HCT116 (cell line): ENCODE data around the gene NF1. TPM values are rescaled to one million over a fixed set of nuclear protein-coding genes. Genes with fewer than 3 reads are reported as not detected.

Experiments
- ATAC-seq: fragments of 200-7000 bp; cut with Tn5 transposase; 2 replicates; pipeline ENCODE4 v1.9.1; 2020; ENCODE audit warnings: mild to moderate bottlenecking, moderate library complexity
- BruUV-seq: library from RNA; stranded (reverse); fragments of 400-500 nt; replicated peaks from 2 replicates; lab custom pipeline; 2021; lab: Mats Ljungman, UMichigan
- CTCF ChIA-PET: fragments of 300-600 bp; sonication (Branson Sonifier 250); formaldehyde crosslinking; loops from one replicate; lab custom pipeline; 2021; ENCODE audit warnings: antibody characterized with exemption; lab: Charles Lee
- POLR2A ChIA-PET: fragments of 300-600, 350-600 bp; sonication (Branson Sonifier 250); formaldehyde crosslinking; loops from one replicate; lab custom pipeline; 2021; ENCODE audit warnings: antibody characterized with exemption; lab: Charles Lee
- RAD21 ChIA-PET, 2 experiments: fragments of 300-600 bp; sonication (Branson Sonifier 250); formaldehyde crosslinking; loops; one replicate each; lab custom pipeline; 2023; ENCODE audit warnings: low total read pairs in 2 of 2; ENCODE audit not compliant: uncharacterized antibody in 2 of 2, unreplicated experiment in 2 of 2, low non-redundant PET in 1 of 2; lab: Charles Lee
- DNase-seq: peaks from one replicate; pipeline ENCODE4 v3.0.0-alpha.2; 2010; ENCODE audit warnings: low read depth, low spot score
- H2AFZ ChIP-seq: fragments of 200-600 bp; shearing (Covaris generic), sonication (generic); 2 replicates; pipeline ENCODE4 v1.6.1; 2017; ENCODE audit warnings: low read depth, mixed run types, mixed read lengths, antibody characterized with exemption, low read length; ENCODE audit not compliant: poor library complexity, severe bottlenecking
- H3K27ac ChIP-seq: 2 replicates; pipeline ENCODE4 v1.5.1; 2012; ENCODE audit warnings: low read depth, low read length
- H3K27me3 ChIP-seq: fragments of 200-600 bp; sonication (generic); 2 replicates; pipeline ENCODE4 v1.6.1; 2016; ENCODE audit warnings: mixed run types, low read length, mixed read lengths; ENCODE audit not compliant: insufficient read depth
- H3K36me3 ChIP-seq, 2 experiments: fragments of 200-500 bp in 1 of 2; fragments of 200-600 bp in 1 of 2; sonication (Bioruptor generic) in 1 of 2; sonication (generic) in 1 of 2; 2 replicates each; pipeline versions ENCODE4 v1.5.1 to v1.6.1; 2014 to 2016; ENCODE audit warnings: low read length in 2 of 2, inconsistent platforms in 1 of 2, mixed read lengths in 1 of 2, mixed run types in 1 of 2; ENCODE audit not compliant: insufficient read depth in 2 of 2, control insufficient read depth in 1 of 2
- H3K4me1 ChIP-seq, 2 experiments: fragments of 200-600 bp in 1 of 2; sonication (generic) in 1 of 2; 2 replicates each; pipeline versions ENCODE4 v1.5.1 to v1.6.1; 2012 to 2017; ENCODE audit warnings: low read length in 2 of 2, inconsistent platforms in 1 of 2, mild to moderate bottlenecking in 1 of 2, mixed read lengths in 1 of 2, mixed run types in 1 of 2, moderate library complexity in 1 of 2; ENCODE audit not compliant: insufficient read depth in 2 of 2, control insufficient read depth in 1 of 2
- H3K4me2 ChIP-seq: fragments of 200-600 bp; sonication (generic); 2 replicates; pipeline ENCODE4 v1.6.1; 2017; ENCODE audit warnings: mixed run types, low read length, mixed read lengths
- H3K4me3 ChIP-seq, 2 experiments: fragments of 200-600 bp in 1 of 2; sonication (generic) in 1 of 2; replicated peaks in 1 of 2; 2 replicates each; pipeline ENCODE4 v1.5.1; 2011 to 2016; ENCODE audit warnings: low read length in 2 of 2, control low read depth in 1 of 2, low read depth in 1 of 2, mild to moderate bottlenecking in 1 of 2, mixed read lengths in 1 of 2, mixed run types in 1 of 2
- H3K79me2 ChIP-seq: fragments of 200-600 bp; sonication (generic); 2 replicates; pipeline ENCODE4 v1.6.1; 2017; ENCODE audit warnings: mild to moderate bottlenecking, mixed run types, low read length, moderate library complexity, mixed read lengths; ENCODE audit not compliant: insufficient read depth
- H3K9ac ChIP-seq: fragments of 200-600 bp; sonication (generic); 2 replicates; pipeline ENCODE4 v1.6.1; 2016; ENCODE audit warnings: low read length, mixed read lengths
- H3K9me2 ChIP-seq: fragments of 200-600 bp; sonication (generic), shearing (Covaris generic); 2 replicates; pipeline ENCODE4 v1.6.1; 2017; ENCODE audit warnings: mixed run types, mild to moderate bottlenecking, moderate library complexity; ENCODE audit not compliant: insufficient read depth
- H3K9me3 ChIP-seq, 2 experiments: fragments of 200-500 bp in 1 of 2; fragments of 200-600 bp in 1 of 2; sonication (Bioruptor generic) in 1 of 2; sonication (generic) in 1 of 2; 2 replicates each; pipeline ENCODE4 v1.6.1; 2014 to 2017; ENCODE audit warnings: low read length in 2 of 2, mixed read lengths in 2 of 2, inconsistent platforms in 1 of 2, low read depth in 1 of 2, mild to moderate bottlenecking in 1 of 2, mixed run types in 1 of 2, moderate library complexity in 1 of 2; ENCODE audit not compliant: control insufficient read depth in 1 of 2, insufficient read depth in 1 of 2
- H4K20me1 ChIP-seq: fragments of 200-600 bp; sonication (generic), shearing (Covaris generic); 2 replicates; pipeline ENCODE4 v1.6.1; 2017; ENCODE audit warnings: mixed run types, mild to moderate bottlenecking, moderate library complexity; ENCODE audit not compliant: insufficient read depth
- CBX3 ChIP-seq: IDR thresholded peaks from 2 replicates; pipeline ENCODE4 v1.6.1; 2012; ENCODE audit warnings: low read depth
- EGR1 ChIP-seq: IDR thresholded peaks from 2 replicates; pipeline ENCODE4 v1.6.1; 2012; ENCODE audit warnings: low read depth
- ELF1 ChIP-seq: IDR thresholded peaks from 2 replicates; pipeline ENCODE4 v1.6.1; 2012; ENCODE audit warnings: low read depth, borderline replicate concordance
- POLR2A ChIP-seq: IDR thresholded peaks from 2 replicates; pipeline ENCODE4 v1.7.0; 2011; ENCODE audit warnings: borderline replicate concordance; ENCODE audit not compliant: insufficient read depth, insufficient read length; ENCODE audit errors: extremely low read depth
- POLR2AphosphoS5 ChIP-seq: IDR thresholded peaks from 2 replicates; pipeline ENCODE4 v1.6.1; 2011; ENCODE audit warnings: mild to moderate bottlenecking, low read depth, low read length, moderate library complexity
- ZBTB33 ChIP-seq: IDR thresholded peaks from 2 replicates; pipeline ENCODE4 v1.6.1; 2011; ENCODE audit warnings: mild to moderate bottlenecking, low read length, moderate library complexity; ENCODE audit not compliant: insufficient replicate concordance; ENCODE audit errors: extremely low read depth
- ZFX ChIP-seq: fragments of 450-650 bp; IDR thresholded peaks from 2 replicates; pipeline ENCODE4 v1.6.1; 2017
- intact Hi-C: fragments of 100-400 bp; cut with micrococcal nuclease; formaldehyde crosslinking; loops from 2 replicates; pipeline ENCODE4 v1.10.0; 2022
- total RNA-seq: library from RNA; stranded (reverse); gene quantifications from one replicate; pipeline ENCODE4 v1.2.1, GENCODE V29; 2021; ENCODE audit not compliant: unreplicated experiment

The NF1 gene
- total RNA-seq, 1 experiment from 2014 or later: 20.8 TPM

- DNase-seq: no peak
- no peak overlapping the region for H3K4me3 ChIP-seq
- no peaks in the 10 kb centered on the region for H3K4me1 ChIP-seq
- no peak overlapping the region for H2AFZ ChIP-seq
- CTCF ChIA-PET: no interaction called here
- H3K79me2 ChIP-seq: no peaks in the 10 kb centered on the region
- intact Hi-C loops: no loop called here
- TF ChIP-seq ELF1: no peak
- no peaks in the 10 kb centered on the region for H3K9me2 ChIP-seq
- no peaks in the 10 kb centered on the region; the same call in 1 of the 2 replicates for H4K20me1 ChIP-seq
- BruUV-seq: no TSS peak
- ATAC-seq: no peak
- H3K27ac ChIP-seq: no peak overlapping the region
- H3K9me3 ChIP-seq: no peaks in the 10 kb centered on the region
- H3K9ac ChIP-seq: no peak overlapping the region
- POLR2A ChIA-PET: interaction anchor here (0.5 kb wide), 1 partner anchor 624 kb away, joined by 3 read pairs; no protein-coding TSS in a partner anchor
- no peaks in the 10 kb centered on the region for H3K36me3 ChIP-seq
- H3K4me2 ChIP-seq: no peak overlapping the region
- RAD21 ChIA-PET: no interaction called here
- H3K27me3 ChIP-seq: no peaks in the 10 kb centered on the region
These were observed 200.2 kb downstream of the NF1 start for GRCh38 chr17:31294820-31295488.

- ATAC-seq (no peak), DNase-seq (no peak)
- Histone ChIP-seq H4K20me1 (no peaks in the 10 kb centered on the region; the same call in 1 of the 2 replicates), H3K79me2 (no peaks in the 10 kb centered on the region), H3K4me2 (no peak overlapping the region), H2AFZ (no peak overlapping the region), H3K27me3 (no peaks in the 10 kb centered on the region), H3K9me2 (no peaks in the 10 kb centered on the region), H3K9ac (no peak overlapping the region), H3K36me3 (no peaks in the 10 kb centered on the region), H3K27ac (no peak overlapping the region), H3K9me3 (no peaks in the 10 kb centered on the region), H3K4me3 (no peak overlapping the region), H3K4me1 (no peaks in the 10 kb centered on the region)
- BruUV-seq: no TSS peak
- ChIA-PET RAD21 (no interaction called here), POLR2A (no interaction called here), CTCF (no interaction called here)
- intact Hi-C loops: no loop called here
- no peak for TF ChIP-seq POLR2AphosphoS5
- TF ChIP-seq ZFX: no peak
- TF ChIP-seq CBX3: no peak
- TF ChIP-seq POLR2A: no peak
- TF ChIP-seq ZBTB33: no peak
- TF ChIP-seq EGR1: no peak
These were observed 200.7 kb downstream of the NF1 start for GRCh38 chr17:31295489-31295871.
